IMR-90 (cell line): ENCODE measurements around the gene LUZP1. TPM values are rescaled to one million over a fixed set of nuclear protein-coding genes. Genes with fewer than 3 reads are reported as not detected.

Source experiments
- ATAC-seq: fragments of 200-7000 bp; cut with Tn5 transposase; 2 replicates; pipeline ENCODE4 v1.9.1; 2020; ENCODE audit warnings: low read depth, mild to moderate bottlenecking, moderate library complexity
- BruUV-seq: library from RNA; stranded (reverse); fragments of 400-500 nt; replicated peaks from 2 replicates; lab custom pipeline; 2021; lab: Mats Ljungman, UMichigan
- CTCF ChIA-PET: fragments of 300-600 bp; formaldehyde crosslinking; extraction: SDS; loops from one replicate; lab custom pipeline; 2021; ENCODE audit warnings: antibody characterized with exemption; lab: Yijun Ruan, JAX
- POLR2A ChIA-PET: fragments of 300-600 bp; sonication (Branson Sonifier 250); formaldehyde crosslinking; loops from one replicate; lab custom pipeline; 2022; ENCODE audit warnings: antibody characterized with exemption; ENCODE audit not compliant: unreplicated experiment; lab: Charles Lee
- DNase-seq: peaks from one replicate; pipeline ENCODE4 v3.0.0; 2013
- H2AFZ ChIP-seq: replicated peaks from 2 replicates; pipeline ENCODE3; 2013; ENCODE audit warnings: low read length, mild to moderate bottlenecking; ENCODE audit not compliant: poor library complexity
- H2AK5ac ChIP-seq: 2 replicates; pipeline ENCODE4 v1.6.1; 2013; ENCODE audit warnings: low read depth, low read length, inconsistent platforms
- H2AK9ac ChIP-seq: replicated peaks from 2 replicates; pipeline ENCODE3; 2013; ENCODE audit warnings: mild to moderate bottlenecking, low read depth, low read length, moderate library complexity; ENCODE audit not compliant: poor library complexity
- H2BK120ac ChIP-seq: 2 replicates; pipeline ENCODE4 v1.6.1; 2013; ENCODE audit warnings: low read depth, low read length, inconsistent platforms
- H2BK15ac ChIP-seq: 3 replicates; pipeline ENCODE4 v1.6.1; 2013; ENCODE audit warnings: low read depth, low read length, inconsistent platforms
- H2BK20ac ChIP-seq: 2 replicates; pipeline ENCODE4 v1.6.1; 2013; ENCODE audit warnings: low read depth, mild to moderate bottlenecking, inconsistent platforms, low read length, moderate library complexity
- H2BK5ac ChIP-seq: 2 replicates; pipeline ENCODE4 v1.6.1; 2013; ENCODE audit warnings: mild to moderate bottlenecking, low read depth, low read length, inconsistent platforms; ENCODE audit not compliant: poor library complexity, severe bottlenecking
- H3K14ac ChIP-seq: replicated peaks from 2 replicates; pipeline ENCODE4 v1.6.1; 2013; ENCODE audit warnings: low read depth, low read length, inconsistent platforms
- H3K18ac ChIP-seq: 2 replicates; pipeline ENCODE4 v1.6.1; 2013; ENCODE audit warnings: low read depth, low read length, control low read depth
- H3K23ac ChIP-seq: 2 replicates; pipeline ENCODE4 v1.6.1; 2013; ENCODE audit warnings: low read depth, low read length, inconsistent platforms
- H3K27ac ChIP-seq: 2 replicates; pipeline ENCODE4 v1.5.1; 2013; ENCODE audit warnings: mild to moderate bottlenecking, control low read depth, low read length; ENCODE audit not compliant: insufficient read depth
- H3K27me3 ChIP-seq: 2 replicates; pipeline ENCODE4 v1.6.1; 2013; ENCODE audit warnings: low read length; ENCODE audit not compliant: control insufficient read depth, insufficient read depth
- H3K36me3 ChIP-seq: 2 replicates; pipeline ENCODE4 v1.6.1; 2013; ENCODE audit warnings: low read length, mixed read lengths; ENCODE audit not compliant: control insufficient read depth, insufficient read depth
- H3K4ac ChIP-seq: 2 replicates; pipeline ENCODE4 v1.6.1; 2013; ENCODE audit warnings: low read depth, low read length, inconsistent platforms
- H3K4me1 ChIP-seq: 2 replicates; pipeline ENCODE4 v1.6.1; 2013; ENCODE audit warnings: low read length, mixed read lengths; ENCODE audit not compliant: control insufficient read depth, insufficient read depth
- H3K4me2 ChIP-seq: 2 replicates; pipeline ENCODE4 v1.6.1; 2013; ENCODE audit warnings: low read depth, mild to moderate bottlenecking, control low read depth, low read length, moderate library complexity
- H3K4me3 ChIP-seq: 2 replicates; pipeline ENCODE4 v1.5.1; 2013; ENCODE audit warnings: low read depth, mild to moderate bottlenecking, control low read depth, low read length, moderate library complexity; ENCODE audit not compliant: insufficient read depth
- H3K56ac ChIP-seq: 2 replicates; pipeline ENCODE4 v1.6.1; 2013; ENCODE audit warnings: low read length, inconsistent platforms; ENCODE audit not compliant: insufficient read depth; ENCODE audit errors: extremely low read depth
- H3K79me1 ChIP-seq, 2 experiments: 2 replicates each; pipeline ENCODE4 v1.6.1; 2013; ENCODE audit warnings: low read length in 2 of 2, inconsistent platforms in 1 of 2, low read depth in 1 of 2
- H3K9ac ChIP-seq: 2 replicates; pipeline ENCODE4 v1.6.1; 2013; ENCODE audit warnings: low read depth, low read length, control low read depth
- H3K9me1 ChIP-seq: 2 replicates; pipeline ENCODE4 v1.6.1; 2013; ENCODE audit warnings: low read length, inconsistent platforms; ENCODE audit not compliant: insufficient read depth
- H3K9me3 ChIP-seq: 2 replicates; pipeline ENCODE4 v1.6.1; 2013; ENCODE audit warnings: low read length; ENCODE audit not compliant: control insufficient read depth, insufficient read depth
- H4K20me1 ChIP-seq: 2 replicates; pipeline ENCODE4 v1.6.1; 2013; ENCODE audit warnings: low read length, inconsistent platforms; ENCODE audit not compliant: insufficient read depth
- H4K5ac ChIP-seq: 2 replicates; pipeline ENCODE4 v1.6.1; 2013; ENCODE audit warnings: mild to moderate bottlenecking, low read depth, low read length, control low read depth
- H4K8ac ChIP-seq, 2 experiments: 2 replicates each; pipeline ENCODE4 v1.6.1; 2013; ENCODE audit warnings: low read depth in 2 of 2, low read length in 2 of 2, control low read depth in 1 of 2, inconsistent platforms in 1 of 2
- H4K91ac ChIP-seq: 2 replicates; pipeline ENCODE4 v1.6.1; 2013; ENCODE audit warnings: low read depth, low read length, inconsistent platforms; ENCODE audit not compliant: insufficient read depth
- BHLHE40 ChIP-seq: fragments of 150-350 bp; IDR thresholded peaks from 2 replicates; pipeline ENCODE4 v1.6.1; 2016; ENCODE audit warnings: mild to moderate bottlenecking, low read depth, low read length
- CEBPB ChIP-seq: IDR thresholded peaks from 2 replicates; pipeline ENCODE4 v1.6.1; 2012; ENCODE audit warnings: low read depth, low read length, improper control_type of control experiment
- CHD1 ChIP-seq: IDR thresholded peaks from 2 replicates; pipeline ENCODE4 v1.6.1; 2012; ENCODE audit warnings: low read depth, low read length, improper control_type of control experiment
- FOS ChIP-seq: fragments of 150-350 bp; IDR thresholded peaks from 2 replicates; pipeline ENCODE4 v1.6.1; 2016; ENCODE audit warnings: low read depth, low read length
- MAFK ChIP-seq: IDR thresholded peaks from 2 replicates; pipeline ENCODE4 v1.6.1; 2012; ENCODE audit warnings: low read depth, low read length, improper control_type of control experiment
- MAZ ChIP-seq: IDR thresholded peaks from 2 replicates; pipeline ENCODE4 v1.6.1; 2012; ENCODE audit warnings: low read depth, mild to moderate bottlenecking, low read length, improper control_type of control experiment, moderate library complexity, borderline replicate concordance
- MXI1 ChIP-seq: IDR thresholded peaks from 2 replicates; pipeline ENCODE4 v1.6.1; 2012; ENCODE audit warnings: low read depth, mild to moderate bottlenecking, low read length, moderate library complexity, borderline replicate concordance
- NFE2L2 ChIP-seq: fragments of 150-350 bp; IDR thresholded peaks from 2 replicates; pipeline ENCODE4 v1.6.1; 2016; ENCODE audit warnings: low read depth, mild to moderate bottlenecking, low read length
- POLR2A ChIP-seq: IDR thresholded peaks from 2 replicates; pipeline ENCODE4 v1.6.1; 2012; ENCODE audit warnings: mild to moderate bottlenecking, low read depth, low read length
- RAD21 ChIP-seq: IDR thresholded peaks from 2 replicates; pipeline ENCODE4 v1.6.1; 2012; ENCODE audit warnings: low read length, improper control_type of control experiment
- RCOR1 ChIP-seq: IDR thresholded peaks from 2 replicates; pipeline ENCODE4 v1.6.1; 2012; ENCODE audit warnings: mild to moderate bottlenecking, low read length, improper control_type of control experiment; ENCODE audit not compliant: insufficient replicate concordance
- RFX5 ChIP-seq: IDR thresholded peaks from 2 replicates; pipeline ENCODE4 v1.8.0; 2012; ENCODE audit warnings: low read depth, mild to moderate bottlenecking, low read length, moderate library complexity
- SMC3 ChIP-seq: fragments of 150-350 bp; IDR thresholded peaks from 2 replicates; pipeline ENCODE4 v1.6.1; 2016; ENCODE audit warnings: low read depth, mild to moderate bottlenecking, antibody characterized with exemption, low read length, moderate library complexity
- WGBS, 2 experiments: methylation state at CpG; one replicate each; pipeline versions ENCODE4 v1.1.5 to v1.1.7; 2013; ENCODE audit warnings: missing lambda C conversion rate in 2 of 2; ENCODE audit not compliant: insufficient read length in 1 of 2; ENCODE audit errors: extremely low coverage in 2 of 2; 5-methylcytosine and 5-hydroxymethylcytosine counted together
- dilution Hi-C: fragments of 300-500 bp; cut with HindIII; formaldehyde crosslinking; loops from one replicate; pipeline ENCODE4 v1.14.3; 2018; ENCODE audit warnings: low sequenced_read_pairs; ENCODE audit not compliant: unreplicated experiment
- in situ Hi-C: fragments of 300-500 bp; cut with MboI; formaldehyde crosslinking; loops from 3 replicates; pipeline ENCODE4 v1.14.3; 2019; ENCODE audit warnings: low sequenced_read_pairs, inconsistent platforms, mixed read lengths
- intact Hi-C: fragments of 100-400 bp; cut with micrococcal nuclease; formaldehyde crosslinking; loops from 2 replicates; pipeline ENCODE4 v1.10.0; 2022
- polyA plus RNA-seq, 3 experiments: library from polyadenylated mRNA; depleted of rRNA; stranded (reverse); fragments of >200 nt; gene quantifications; 2 replicates each; pipeline ENCODE4 v1.2.3, GENCODE V29; 2012; ENCODE audit warnings: low replicate concordance in 1 of 3
- total RNA-seq: library from RNA; depleted of rRNA; stranded (reverse); fragments of >200 nt; gene quantifications from 2 replicates; pipeline ENCODE4 v1.2.3, GENCODE V29; 2012
- TF ChIP-seq, protein P1 (sequence below): fragments of 150-350 bp; IDR thresholded peaks from 2 replicates; pipeline ENCODE4 v1.6.1; 2016; ENCODE audit warnings: low read depth, mild to moderate bottlenecking, low read length, moderate library complexity, borderline replicate concordance
- TF ChIP-seq, protein P2 (sequence below): fragments of 150-350 bp; IDR thresholded peaks from 2 replicates; pipeline ENCODE4 v1.6.1; 2017; ENCODE audit warnings: mild to moderate bottlenecking, antibody characterized with exemption, low read length, low read depth
- TF ChIP-seq, protein P3 (sequence below): conservative IDR thresholded peaks from 2 replicates; pipeline ENCODE4 v1.5.1; 2012; ENCODE audit warnings: mild to moderate bottlenecking, low read depth, low read length, improper control_type of control experiment

Gene LUZP1
- total and polyA plus RNA-seq, 2 of the 4 experiments (the other 2 are of a cell fraction), result 13.1 to 31.7 TPM

DNA sequence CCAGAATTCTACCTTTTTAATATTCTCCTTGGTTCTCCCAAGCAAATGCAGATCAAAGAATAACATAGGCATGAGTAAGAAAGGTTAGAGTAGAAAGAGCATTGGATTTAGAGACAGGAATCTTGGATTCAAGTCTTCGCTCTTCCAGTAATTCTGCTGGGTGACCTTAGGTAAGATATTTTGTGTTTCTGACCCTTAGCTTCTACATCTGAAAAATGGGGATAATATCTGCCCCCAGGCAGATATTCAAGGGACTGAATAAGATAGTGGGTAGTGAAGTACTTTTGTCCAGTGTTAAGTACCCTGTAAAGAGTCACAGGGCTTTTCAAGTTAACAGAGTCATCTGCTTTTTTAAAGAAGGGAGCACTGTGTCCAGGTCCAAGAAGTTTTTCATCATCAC lies 78.6 kb downstream of the LUZP1 start:
- Histone ChIP-seq H2AFZ (no peak overlapping the region), H3K36me3 (peaks cover 76% of the 10 kb centered on the region), H2BK15ac (no peak overlapping the region), H3K14ac (no peak overlapping the region), H4K20me1 (peaks cover 25% of the 10 kb centered on the region; the same call in 1 of the 2 replicates), H3K18ac (no peak overlapping the region), H2BK5ac (no peak overlapping the region), H3K4ac (no peak overlapping the region), H2AK5ac (no peak overlapping the region), H3K27me3 (no peaks in the 10 kb centered on the region), H3K4me3 (no peak overlapping the region), H3K9me3 (no peaks in the 10 kb centered on the region), H4K91ac (no peak overlapping the region), H2BK20ac (no peak overlapping the region), H2AK9ac (no peak overlapping the region), H3K56ac (no peak overlapping the region), H3K27ac (no peak overlapping the region), H2BK120ac (no peak overlapping the region), H3K9ac (no peak overlapping the region), H4K5ac (no peak overlapping the region), H3K9me1 (peaks cover 11% of the 10 kb centered on the region; the same call in 1 of the 2 replicates), H3K23ac (no peak overlapping the region), H4K8ac (no peak overlapping the region), H3K4me2 (no peak overlapping the region), H3K4me1 (no peaks in the 10 kb centered on the region), H3K79me1 (peaks cover 37 to 78% of the 10 kb centered on the region in 2 experiments)
- BruUV-seq, result no TSS peak
- DNase-seq (no peak), ATAC-seq (no peak)
- WGBS, 2 experiments, result no CpG with 5 or more reads among the region's 1 CpG
- CTCF ChIA-PET, result interaction anchor here (0.6 to 1.0 kb wide), 2 partner anchors 10 to 27 kb away, joined by 3 to 5 read pairs; no protein-coding TSS in a partner anchor
- intact Hi-C loops, result no loop called here
- dilution Hi-C loops, result no loop called here
- TF ChIP-seq CHD1, result no peak
- TF ChIP-seq BHLHE40, result no peak
- TF ChIP-seq MAFK, result no peak
- TF ChIP-seq RFX5, result no peak
- TF ChIP-seq FOS, result no peak
- TF ChIP-seq, protein P1, sequence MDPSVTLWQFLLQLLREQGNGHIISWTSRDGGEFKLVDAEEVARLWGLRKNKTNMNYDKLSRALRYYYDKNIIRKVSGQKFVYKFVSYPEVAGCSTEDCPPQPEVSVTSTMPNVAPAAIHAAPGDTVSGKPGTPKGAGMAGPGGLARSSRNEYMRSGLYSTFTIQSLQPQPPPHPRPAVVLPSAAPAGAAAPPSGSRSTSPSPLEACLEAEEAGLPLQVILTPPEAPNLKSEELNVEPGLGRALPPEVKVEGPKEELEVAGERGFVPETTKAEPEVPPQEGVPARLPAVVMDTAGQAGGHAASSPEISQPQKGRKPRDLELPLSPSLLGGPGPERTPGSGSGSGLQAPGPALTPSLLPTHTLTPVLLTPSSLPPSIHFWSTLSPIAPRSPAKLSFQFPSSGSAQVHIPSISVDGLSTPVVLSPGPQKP, result no peak
- TF ChIP-seq NFE2L2, result no peak
- TF ChIP-seq CEBPB, result no peak
- TF ChIP-seq POLR2A, result no peak
- TF ChIP-seq MAZ, result no peak
- TF ChIP-seq SMC3, result no peak
- no peak for TF ChIP-seq RAD21
- TF ChIP-seq MXI1, result no peak
- TF ChIP-seq RCOR1, result no peak
- TF ChIP-seq, protein P2, sequence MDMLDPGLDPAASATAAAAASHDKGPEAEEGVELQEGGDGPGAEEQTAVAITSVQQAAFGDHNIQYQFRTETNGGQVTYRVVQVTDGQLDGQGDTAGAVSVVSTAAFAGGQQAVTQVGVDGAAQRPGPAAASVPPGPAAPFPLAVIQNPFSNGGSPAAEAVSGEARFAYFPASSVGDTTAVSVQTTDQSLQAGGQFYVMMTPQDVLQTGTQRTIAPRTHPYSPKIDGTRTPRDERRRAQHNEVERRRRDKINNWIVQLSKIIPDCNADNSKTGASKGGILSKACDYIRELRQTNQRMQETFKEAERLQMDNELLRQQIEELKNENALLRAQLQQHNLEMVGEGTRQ, result no peak
- TF ChIP-seq, protein P3, sequence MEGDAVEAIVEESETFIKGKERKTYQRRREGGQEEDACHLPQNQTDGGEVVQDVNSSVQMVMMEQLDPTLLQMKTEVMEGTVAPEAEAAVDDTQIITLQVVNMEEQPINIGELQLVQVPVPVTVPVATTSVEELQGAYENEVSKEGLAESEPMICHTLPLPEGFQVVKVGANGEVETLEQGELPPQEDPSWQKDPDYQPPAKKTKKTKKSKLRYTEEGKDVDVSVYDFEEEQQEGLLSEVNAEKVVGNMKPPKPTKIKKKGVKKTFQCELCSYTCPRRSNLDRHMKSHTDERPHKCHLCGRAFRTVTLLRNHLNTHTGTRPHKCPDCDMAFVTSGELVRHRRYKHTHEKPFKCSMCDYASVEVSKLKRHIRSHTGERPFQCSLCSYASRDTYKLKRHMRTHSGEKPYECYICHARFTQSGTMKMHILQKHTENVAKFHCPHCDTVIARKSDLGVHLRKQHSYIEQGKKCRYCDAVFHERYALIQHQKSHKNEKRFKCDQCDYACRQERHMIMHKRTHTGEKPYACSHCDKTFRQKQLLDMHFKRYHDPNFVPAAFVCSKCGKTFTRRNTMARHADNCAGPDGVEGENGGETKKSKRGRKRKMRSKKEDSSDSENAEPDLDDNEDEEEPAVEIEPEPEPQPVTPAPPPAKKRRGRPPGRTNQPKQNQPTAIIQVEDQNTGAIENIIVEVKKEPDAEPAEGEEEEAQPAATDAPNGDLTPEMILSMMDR, result no peak
- in situ Hi-C loops, result no loop called here
- POLR2A ChIA-PET, result no interaction called here
